Measurements from ENCODE around the gene ALCAM.

DNA sequence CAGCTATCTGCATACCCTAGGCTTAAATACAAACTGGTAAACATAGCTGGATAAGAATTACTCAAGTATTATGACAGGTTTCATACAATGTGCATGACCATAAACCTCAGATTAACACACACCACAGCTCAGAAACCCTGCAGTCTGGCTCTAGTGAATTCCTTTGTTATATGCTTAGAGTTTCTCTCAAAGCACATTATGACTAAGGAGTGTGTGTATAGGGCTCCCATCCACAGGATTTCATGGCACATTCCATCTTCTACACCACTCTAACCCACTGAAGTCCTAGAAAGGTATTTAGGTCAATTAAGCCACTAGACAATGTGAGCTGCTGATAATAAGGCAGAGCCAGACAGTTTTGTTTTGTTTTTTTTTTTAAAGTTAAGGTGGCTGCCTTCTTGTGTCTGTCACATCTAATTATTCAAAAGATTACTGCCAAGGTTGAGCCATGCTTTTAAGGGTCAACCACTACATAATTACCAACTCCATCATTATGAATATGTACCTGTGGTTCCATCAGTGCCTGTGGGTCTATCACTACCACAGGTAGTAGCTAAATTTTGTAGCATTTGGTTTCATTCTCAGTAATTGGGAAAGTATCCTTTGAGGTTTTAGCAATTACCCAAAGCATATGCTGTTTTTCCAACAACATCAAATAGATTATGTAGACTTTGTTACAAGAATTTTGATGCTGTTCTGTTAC lies 107.0 kb downstream of the ALCAM start:
- TF ChIP-seq ZNF565 (CRISPR knock-in tag; conservative IDR thresholded peaks at IDR 0.05; ENCODE audit: low read depth) (no peak), CSDC2 (CRISPR knock-in tag; IDR thresholded peaks at IDR 0.05) (no peak), SNAI2 (CRISPR knock-in tag; IDR thresholded peaks at IDR 0.05) (no peak), ZFP3 (CRISPR knock-in tag; IDR thresholded peaks at IDR 0.05) (no peak), PPARA (CRISPR knock-in tag; IDR thresholded peaks at IDR 0.05; ENCODE audit: borderline replicate concordance) (no peak), RARB (CRISPR knock-in tag; IDR thresholded peaks at IDR 0.05) (no peak), ZC3H10 (CRISPR knock-in tag; IDR thresholded peaks at IDR 0.05) (no peak), ARNTL (CRISPR knock-in tag; IDR thresholded peaks at IDR 0.05; ENCODE audit: borderline replicate concordance, low read depth) (no peak), POU6F1 (CRISPR knock-in tag; IDR thresholded peaks at IDR 0.05; ENCODE audit: borderline replicate concordance, low read depth) (no peak), BACH2 (CRISPR knock-in tag; IDR thresholded peaks at IDR 0.05; ENCODE audit: borderline replicate concordance) (no peak)
- TF ChIP-seq, protein P1, sequence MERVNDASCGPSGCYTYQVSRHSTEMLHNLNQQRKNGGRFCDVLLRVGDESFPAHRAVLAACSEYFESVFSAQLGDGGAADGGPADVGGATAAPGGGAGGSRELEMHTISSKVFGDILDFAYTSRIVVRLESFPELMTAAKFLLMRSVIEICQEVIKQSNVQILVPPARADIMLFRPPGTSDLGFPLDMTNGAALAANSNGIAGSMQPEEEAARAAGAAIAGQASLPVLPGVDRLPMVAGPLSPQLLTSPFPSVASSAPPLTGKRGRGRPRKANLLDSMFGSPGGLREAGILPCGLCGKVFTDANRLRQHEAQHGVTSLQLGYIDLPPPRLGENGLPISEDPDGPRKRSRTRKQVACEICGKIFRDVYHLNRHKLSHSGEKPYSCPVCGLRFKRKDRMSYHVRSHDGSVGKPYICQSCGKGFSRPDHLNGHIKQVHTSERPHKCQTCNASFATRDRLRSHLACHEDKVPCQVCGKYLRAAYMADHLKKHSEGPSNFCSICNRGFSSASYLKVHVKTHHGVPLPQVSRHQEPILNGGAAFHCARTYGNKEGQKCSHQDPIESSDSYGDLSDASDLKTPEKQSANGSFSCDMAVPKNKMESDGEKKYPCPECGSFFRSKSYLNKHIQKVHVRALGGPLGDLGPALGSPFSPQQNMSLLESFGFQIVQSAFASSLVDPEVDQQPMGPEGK (CRISPR knock-in tag; IDR thresholded peaks at IDR 0.05; ENCODE audit: borderline replicate concordance), result no peak

All from SK-N-SH treated with all-trans-retinoic acid at 6 μM for 48 hours (cell line).